ENCODE results near the gene ATP5ME. TPM values are rescaled to one million over a fixed set of nuclear protein-coding genes. Genes with fewer than 3 reads are reported as not detected.

The ATP5ME gene
- total RNA-seq, 1 donor from 2014 or later, result 230 TPM

GRCh38 chr4:629636-629914 lies 44.5 kb downstream of the ATP5ME start:
- Mint-ChIP-seq H3K36me3 (ENCODE audit: unreplicated experiment) (peaks cover 11% of the 10 kb centered on the region), H3K4me1 (ENCODE audit: low read depth, unreplicated experiment) (peaks cover 19% of the 10 kb centered on the region)

DNA sequence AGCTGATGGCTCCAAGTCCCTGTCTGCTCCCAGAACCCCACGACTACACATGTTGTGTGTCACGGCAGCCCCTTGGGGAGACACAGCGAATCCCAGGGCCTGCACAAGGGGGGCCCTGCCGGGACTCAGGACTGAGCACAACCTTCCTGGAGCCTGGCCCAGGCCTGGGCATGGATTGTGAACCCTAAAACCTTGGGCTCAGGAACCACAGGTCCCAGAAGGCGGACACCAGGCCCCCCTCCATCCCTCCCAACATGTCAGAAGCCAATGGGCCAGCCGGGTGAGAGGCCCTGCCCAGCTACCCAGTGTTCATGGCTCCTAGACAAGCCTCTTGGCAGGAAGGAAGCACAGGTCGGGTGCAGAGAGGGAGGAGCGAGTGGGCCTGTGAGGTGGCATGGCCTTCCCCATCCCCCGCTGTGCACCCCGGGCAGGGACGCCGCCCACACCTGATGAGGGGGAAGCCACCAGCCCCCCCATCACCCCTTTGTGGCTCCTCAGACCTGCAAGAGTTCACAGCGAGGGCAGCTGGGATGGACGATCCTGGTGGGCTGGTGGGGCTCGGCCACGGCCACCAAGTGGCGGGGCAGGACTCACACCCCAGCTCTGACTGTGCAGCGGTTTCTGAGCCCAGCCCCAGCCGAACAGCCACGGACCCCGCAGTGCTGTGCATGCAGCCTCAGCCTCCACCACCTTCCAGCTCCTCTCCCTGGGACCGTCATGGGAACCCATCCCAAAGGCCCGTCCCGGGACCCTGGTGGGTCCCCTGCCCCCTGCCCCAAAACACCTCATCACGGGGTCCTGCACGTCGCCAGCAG lies 45.0 kb downstream of the ATP5ME start:
- Mint-ChIP-seq H3K4me1 (ENCODE audit: low read depth, unreplicated experiment) (peaks cover 24% of the 10 kb centered on the region), H3K4me3 (ENCODE audit: unreplicated experiment) (no peak overlapping the region), H3K27ac (ENCODE audit: unreplicated experiment) (peak overlapping the region; percentile 76), H3K9me3 (ENCODE audit: unreplicated experiment) (peaks cover 32% of the 10 kb centered on the region), H3K36me3 (ENCODE audit: unreplicated experiment) (peaks cover 11% of the 10 kb centered on the region), H3K27me3 (ENCODE audit: unreplicated experiment) (peaks cover 15% of the 10 kb centered on the region)
- no peak for DNase-seq
- TF ChIP-seq, protein P1, sequence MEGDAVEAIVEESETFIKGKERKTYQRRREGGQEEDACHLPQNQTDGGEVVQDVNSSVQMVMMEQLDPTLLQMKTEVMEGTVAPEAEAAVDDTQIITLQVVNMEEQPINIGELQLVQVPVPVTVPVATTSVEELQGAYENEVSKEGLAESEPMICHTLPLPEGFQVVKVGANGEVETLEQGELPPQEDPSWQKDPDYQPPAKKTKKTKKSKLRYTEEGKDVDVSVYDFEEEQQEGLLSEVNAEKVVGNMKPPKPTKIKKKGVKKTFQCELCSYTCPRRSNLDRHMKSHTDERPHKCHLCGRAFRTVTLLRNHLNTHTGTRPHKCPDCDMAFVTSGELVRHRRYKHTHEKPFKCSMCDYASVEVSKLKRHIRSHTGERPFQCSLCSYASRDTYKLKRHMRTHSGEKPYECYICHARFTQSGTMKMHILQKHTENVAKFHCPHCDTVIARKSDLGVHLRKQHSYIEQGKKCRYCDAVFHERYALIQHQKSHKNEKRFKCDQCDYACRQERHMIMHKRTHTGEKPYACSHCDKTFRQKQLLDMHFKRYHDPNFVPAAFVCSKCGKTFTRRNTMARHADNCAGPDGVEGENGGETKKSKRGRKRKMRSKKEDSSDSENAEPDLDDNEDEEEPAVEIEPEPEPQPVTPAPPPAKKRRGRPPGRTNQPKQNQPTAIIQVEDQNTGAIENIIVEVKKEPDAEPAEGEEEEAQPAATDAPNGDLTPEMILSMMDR (IDR thresholded peaks at IDR 0.05; ENCODE audit: partially characterized antibody, unreplicated experiment), result no peak

More at GRCh38 chr4:629636-629914, 44.5 kb downstream of the ATP5ME start:
- DNase-seq, result peak; percentile 69
- TF ChIP-seq, protein P1 (IDR thresholded peaks at IDR 0.05; ENCODE audit: partially characterized antibody, unreplicated experiment), result no peak
- peaks cover 29% of the 10 kb centered on the region for H3K9me3 Mint-ChIP-seq (ENCODE audit: unreplicated experiment)
- H3K4me3 Mint-ChIP-seq (ENCODE audit: unreplicated experiment), result peak overlapping the region; percentile 67
- H3K27ac Mint-ChIP-seq (ENCODE audit: unreplicated experiment), result peak overlapping the region; percentile 76
- H3K27me3 Mint-ChIP-seq (ENCODE audit: unreplicated experiment), result peaks cover 15% of the 10 kb centered on the region

DNA sequence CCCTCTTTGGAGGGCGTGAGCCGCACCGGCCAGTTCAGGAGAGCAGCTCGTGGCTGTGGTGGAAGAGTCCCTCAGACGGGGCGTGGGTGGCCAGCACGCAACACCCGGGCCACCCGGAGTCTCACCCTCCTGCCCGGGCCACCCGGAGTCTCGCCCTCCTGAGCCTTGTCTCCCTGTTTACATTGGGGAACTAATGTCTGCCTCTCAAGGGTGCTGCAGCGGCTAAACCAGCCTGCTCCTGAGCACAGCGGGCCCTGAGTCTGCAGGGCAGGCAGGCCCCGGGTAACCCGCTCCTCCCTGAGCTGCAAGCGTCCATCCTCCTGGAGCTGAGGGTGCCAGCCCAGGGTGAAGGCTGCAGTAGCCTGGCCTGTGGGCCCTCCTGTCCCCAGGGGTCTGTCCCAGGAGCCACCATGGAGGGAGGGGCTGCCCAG lies 45.8 kb downstream of the ATP5ME start:
- no peak overlapping the region for H3K27ac Mint-ChIP-seq (ENCODE audit: unreplicated experiment)
- peaks cover 11% of the 10 kb centered on the region for H3K36me3 Mint-ChIP-seq (ENCODE audit: unreplicated experiment)
- TF ChIP-seq, protein P1 (IDR thresholded peaks at IDR 0.05; ENCODE audit: partially characterized antibody, unreplicated experiment), result no peak
- peaks cover 32% of the 10 kb centered on the region for H3K9me3 Mint-ChIP-seq (ENCODE audit: unreplicated experiment)
- no peak for DNase-seq
- H3K27me3 Mint-ChIP-seq (ENCODE audit: unreplicated experiment), result peaks cover 15% of the 10 kb centered on the region
- peaks cover 24% of the 10 kb centered on the region for H3K4me1 Mint-ChIP-seq (ENCODE audit: low read depth, unreplicated experiment)
- H3K4me3 Mint-ChIP-seq (ENCODE audit: unreplicated experiment), result no peak overlapping the region

DNA sequence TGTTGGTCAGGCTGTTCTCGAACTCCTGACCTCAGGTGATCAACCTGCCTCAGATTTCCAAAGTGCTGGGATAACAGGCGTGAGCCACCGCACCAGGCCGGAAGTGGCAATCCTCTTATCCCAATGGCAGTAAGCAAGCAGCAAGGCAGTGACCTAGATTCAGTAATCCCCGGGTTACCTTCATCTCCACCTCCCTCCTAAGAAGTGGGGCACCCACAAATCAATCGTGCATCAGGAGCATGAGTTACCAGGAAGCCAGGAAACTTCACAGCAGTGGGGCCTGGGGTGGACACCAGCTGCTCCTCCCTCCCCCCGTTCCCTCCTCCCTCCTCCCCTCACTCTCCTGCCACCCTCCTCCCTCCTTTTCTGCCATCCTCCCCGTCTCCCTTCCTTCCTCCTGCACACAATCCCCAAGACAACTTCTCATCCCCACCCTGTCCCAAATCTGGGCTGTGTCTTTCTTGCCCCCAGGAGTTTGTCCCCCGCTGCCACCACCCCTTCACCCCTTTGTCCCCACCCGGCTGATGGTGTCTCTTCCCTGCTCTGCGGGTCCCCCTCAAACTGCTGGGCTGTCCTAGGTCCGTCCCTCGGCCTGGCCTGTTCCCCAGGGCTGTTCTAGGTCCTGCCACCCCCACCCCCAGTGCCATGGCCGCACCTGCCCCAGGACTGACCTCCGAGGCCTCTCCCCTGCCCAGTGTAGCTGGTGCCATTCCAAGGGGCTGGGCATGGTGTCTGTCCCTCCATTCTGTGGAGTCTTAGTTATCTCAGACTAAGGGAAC lies 46.5 kb downstream of the ATP5ME start:
- Mint-ChIP-seq H3K27ac (ENCODE audit: unreplicated experiment) (no peak overlapping the region), H3K4me3 (ENCODE audit: unreplicated experiment) (no peak overlapping the region), H3K9me3 (ENCODE audit: unreplicated experiment) (peaks cover 34% of the 10 kb centered on the region), H3K36me3 (ENCODE audit: unreplicated experiment) (peaks cover 7% of the 10 kb centered on the region), H3K27me3 (ENCODE audit: unreplicated experiment) (peaks cover 17% of the 10 kb centered on the region), H3K4me1 (ENCODE audit: low read depth, unreplicated experiment) (peaks cover 24% of the 10 kb centered on the region)
- DNase-seq, result no peak
- TF ChIP-seq, protein P1 (IDR thresholded peaks at IDR 0.05; ENCODE audit: partially characterized antibody, unreplicated experiment), result no peak

Data from glutamatergic neuron (in vitro differentiated cells).